IMR-90 (cell line): Measurements from ENCODE around the gene MLXIPL. TPM values are rescaled to one million over a fixed set of nuclear protein-coding genes. Genes with fewer than 3 reads are reported as not detected.
"Not testable (repeated sequence)": the region's sequence is repeated elsewhere in the genome, so short reads cannot be mapped to it uniquely, and the experiment has no call there.

Experiments
- ATAC-seq: fragments of 200-7000 bp; cut with Tn5 transposase; 2 replicates; pipeline ENCODE4 v1.9.1; 2020; ENCODE audit warnings: low read depth, mild to moderate bottlenecking, moderate library complexity
- BruUV-seq: library from RNA; stranded (reverse); fragments of 400-500 nt; replicated peaks from 2 replicates; lab custom pipeline; 2021; lab: Mats Ljungman, UMichigan
- CTCF ChIA-PET: fragments of 300-600 bp; formaldehyde crosslinking; extraction: SDS; loops from one replicate; lab custom pipeline; 2021; ENCODE audit warnings: antibody characterized with exemption; lab: Yijun Ruan, JAX
- POLR2A ChIA-PET: fragments of 300-600 bp; sonication (Branson Sonifier 250); formaldehyde crosslinking; loops from one replicate; lab custom pipeline; 2022; ENCODE audit warnings: antibody characterized with exemption; ENCODE audit not compliant: unreplicated experiment; lab: Charles Lee
- DNase-seq: peaks from one replicate; pipeline ENCODE4 v3.0.0; 2013
- H2AFZ ChIP-seq: replicated peaks from 2 replicates; pipeline ENCODE3; 2013; ENCODE audit warnings: low read length, mild to moderate bottlenecking; ENCODE audit not compliant: poor library complexity
- H2AK5ac ChIP-seq: 2 replicates; pipeline ENCODE4 v1.6.1; 2013; ENCODE audit warnings: low read depth, low read length, inconsistent platforms
- H2AK9ac ChIP-seq: replicated peaks from 2 replicates; pipeline ENCODE3; 2013; ENCODE audit warnings: mild to moderate bottlenecking, low read depth, low read length, moderate library complexity; ENCODE audit not compliant: poor library complexity
- H2BK120ac ChIP-seq: 2 replicates; pipeline ENCODE4 v1.6.1; 2013; ENCODE audit warnings: low read depth, low read length, inconsistent platforms
- H2BK15ac ChIP-seq: 3 replicates; pipeline ENCODE4 v1.6.1; 2013; ENCODE audit warnings: low read depth, low read length, inconsistent platforms
- H2BK20ac ChIP-seq: 2 replicates; pipeline ENCODE4 v1.6.1; 2013; ENCODE audit warnings: low read depth, mild to moderate bottlenecking, inconsistent platforms, low read length, moderate library complexity
- H2BK5ac ChIP-seq: 2 replicates; pipeline ENCODE4 v1.6.1; 2013; ENCODE audit warnings: mild to moderate bottlenecking, low read depth, low read length, inconsistent platforms; ENCODE audit not compliant: poor library complexity, severe bottlenecking
- H3K14ac ChIP-seq: replicated peaks from 2 replicates; pipeline ENCODE4 v1.6.1; 2013; ENCODE audit warnings: low read depth, low read length, inconsistent platforms
- H3K18ac ChIP-seq: 2 replicates; pipeline ENCODE4 v1.6.1; 2013; ENCODE audit warnings: low read depth, low read length, control low read depth
- H3K23ac ChIP-seq: 2 replicates; pipeline ENCODE4 v1.6.1; 2013; ENCODE audit warnings: low read depth, low read length, inconsistent platforms
- H3K27ac ChIP-seq: 2 replicates; pipeline ENCODE4 v1.5.1; 2013; ENCODE audit warnings: mild to moderate bottlenecking, control low read depth, low read length; ENCODE audit not compliant: insufficient read depth
- H3K27me3 ChIP-seq: 2 replicates; pipeline ENCODE4 v1.6.1; 2013; ENCODE audit warnings: low read length; ENCODE audit not compliant: control insufficient read depth, insufficient read depth
- H3K36me3 ChIP-seq: 2 replicates; pipeline ENCODE4 v1.6.1; 2013; ENCODE audit warnings: low read length, mixed read lengths; ENCODE audit not compliant: control insufficient read depth, insufficient read depth
- H3K4ac ChIP-seq: 2 replicates; pipeline ENCODE4 v1.6.1; 2013; ENCODE audit warnings: low read depth, low read length, inconsistent platforms
- H3K4me1 ChIP-seq: 2 replicates; pipeline ENCODE4 v1.6.1; 2013; ENCODE audit warnings: low read length, mixed read lengths; ENCODE audit not compliant: control insufficient read depth, insufficient read depth
- H3K4me2 ChIP-seq: 2 replicates; pipeline ENCODE4 v1.6.1; 2013; ENCODE audit warnings: low read depth, mild to moderate bottlenecking, control low read depth, low read length, moderate library complexity
- H3K4me3 ChIP-seq: 2 replicates; pipeline ENCODE4 v1.5.1; 2013; ENCODE audit warnings: low read depth, mild to moderate bottlenecking, control low read depth, low read length, moderate library complexity; ENCODE audit not compliant: insufficient read depth
- H3K56ac ChIP-seq: 2 replicates; pipeline ENCODE4 v1.6.1; 2013; ENCODE audit warnings: low read length, inconsistent platforms; ENCODE audit not compliant: insufficient read depth; ENCODE audit errors: extremely low read depth
- H3K79me1 ChIP-seq, 2 experiments: 2 replicates each; pipeline ENCODE4 v1.6.1; 2013; ENCODE audit warnings: low read length in 2 of 2, inconsistent platforms in 1 of 2, low read depth in 1 of 2
- H3K9ac ChIP-seq: 2 replicates; pipeline ENCODE4 v1.6.1; 2013; ENCODE audit warnings: low read depth, low read length, control low read depth
- H3K9me1 ChIP-seq: 2 replicates; pipeline ENCODE4 v1.6.1; 2013; ENCODE audit warnings: low read length, inconsistent platforms; ENCODE audit not compliant: insufficient read depth
- H3K9me3 ChIP-seq: 2 replicates; pipeline ENCODE4 v1.6.1; 2013; ENCODE audit warnings: low read length; ENCODE audit not compliant: control insufficient read depth, insufficient read depth
- H4K20me1 ChIP-seq: 2 replicates; pipeline ENCODE4 v1.6.1; 2013; ENCODE audit warnings: low read length, inconsistent platforms; ENCODE audit not compliant: insufficient read depth
- H4K5ac ChIP-seq: 2 replicates; pipeline ENCODE4 v1.6.1; 2013; ENCODE audit warnings: mild to moderate bottlenecking, low read depth, low read length, control low read depth
- H4K8ac ChIP-seq, 2 experiments: 2 replicates each; pipeline ENCODE4 v1.6.1; 2013; ENCODE audit warnings: low read depth in 2 of 2, low read length in 2 of 2, control low read depth in 1 of 2, inconsistent platforms in 1 of 2
- H4K91ac ChIP-seq: 2 replicates; pipeline ENCODE4 v1.6.1; 2013; ENCODE audit warnings: low read depth, low read length, inconsistent platforms; ENCODE audit not compliant: insufficient read depth
- FOS ChIP-seq: fragments of 150-350 bp; IDR thresholded peaks from 2 replicates; pipeline ENCODE4 v1.6.1; 2016; ENCODE audit warnings: low read depth, low read length
- MAZ ChIP-seq: IDR thresholded peaks from 2 replicates; pipeline ENCODE4 v1.6.1; 2012; ENCODE audit warnings: low read depth, mild to moderate bottlenecking, low read length, improper control_type of control experiment, moderate library complexity, borderline replicate concordance
- RAD21 ChIP-seq: IDR thresholded peaks from 2 replicates; pipeline ENCODE4 v1.6.1; 2012; ENCODE audit warnings: low read length, improper control_type of control experiment
- USF2 ChIP-seq: fragments of 150-350 bp; IDR thresholded peaks from 2 replicates; pipeline ENCODE4 v1.6.1; 2017; ENCODE audit warnings: mild to moderate bottlenecking, antibody characterized with exemption, low read length, low read depth
- dilution Hi-C: fragments of 300-500 bp; cut with HindIII; formaldehyde crosslinking; loops from one replicate; pipeline ENCODE4 v1.14.3; 2018; ENCODE audit warnings: low sequenced_read_pairs; ENCODE audit not compliant: unreplicated experiment
- in situ Hi-C: fragments of 300-500 bp; cut with MboI; formaldehyde crosslinking; loops from 3 replicates; pipeline ENCODE4 v1.14.3; 2019; ENCODE audit warnings: low sequenced_read_pairs, inconsistent platforms, mixed read lengths
- intact Hi-C: fragments of 100-400 bp; cut with micrococcal nuclease; formaldehyde crosslinking; loops from 2 replicates; pipeline ENCODE4 v1.10.0; 2022
- polyA plus RNA-seq, 3 experiments: library from polyadenylated mRNA; depleted of rRNA; stranded (reverse); fragments of >200 nt; gene quantifications; 2 replicates each; pipeline ENCODE4 v1.2.3, GENCODE V29; 2012; ENCODE audit warnings: low replicate concordance in 1 of 3
- total RNA-seq: library from RNA; depleted of rRNA; stranded (reverse); fragments of >200 nt; gene quantifications from 2 replicates; pipeline ENCODE4 v1.2.3, GENCODE V29; 2012

MLXIPL gene
- total and polyA plus RNA-seq, 2 of the 4 experiments (the other 2 are of a cell fraction), result not detected

GRCh38 chr7:73567140-73567539 lies 57.2 kb downstream of the MLXIPL start (continued):
- TF ChIP-seq USF2 (no peak), FOS (no peak), MAZ (no peak), RAD21 (no peak)

GRCh38 chr7:73566431-73566830 lies 57.9 kb downstream of the MLXIPL start:
- intact Hi-C loops, H2BK20ac ChIP-seq, H4K5ac ChIP-seq, H4K91ac ChIP-seq, H3K4ac ChIP-seq, H3K9ac ChIP-seq, BruUV-seq, in situ Hi-C loops, H3K4me1 ChIP-seq, H3K27me3 ChIP-seq, DNase-seq, H2AK5ac ChIP-seq, ATAC-seq, H3K23ac ChIP-seq, H3K4me2 ChIP-seq, dilution Hi-C loops, H2BK5ac ChIP-seq, H2AK9ac ChIP-seq, H2BK15ac ChIP-seq, H3K14ac ChIP-seq, H3K4me3 ChIP-seq, H4K20me1 ChIP-seq, H4K8ac ChIP-seq, H2AFZ ChIP-seq, CTCF ChIA-PET, H3K9me3 ChIP-seq, H2BK120ac ChIP-seq, POLR2A ChIA-PET, H3K18ac ChIP-seq, H3K56ac ChIP-seq, H3K79me1 ChIP-seq, H3K27ac ChIP-seq: not testable (repeated sequence)
- Histone ChIP-seq H3K36me3 (peaks cover 20% of the 10 kb centered on the region), H3K9me1 (peaks cover 13% of the 10 kb centered on the region)
